ENCODE results near the gene GLIS1. TPM values are rescaled to one million over a fixed set of nuclear protein-coding genes. Genes with fewer than 3 reads are reported as not detected.

GLIS1 gene
- total RNA-seq, 1 donor from 2014 or later, result 2.5 TPM

- DNase-seq (ENCODE audit: low read depth), result no peak
- no peak overlapping the region for H3K4me3 ChIP-seq (ENCODE audit: low read depth, low read length)
- no peak for TF ChIP-seq CTCF (conservative IDR thresholded peaks at IDR 0.05; ENCODE audit: low read depth, low read length)
Observed at GRCh38 chr1:53662169-53662568, 76.8 kb downstream of the GLIS1 start.

GRCh38 chr1:53661496-53661895 is 77.5 kb downstream of the GLIS1 start:
- TF ChIP-seq CTCF (conservative IDR thresholded peaks at IDR 0.05; ENCODE audit: low read depth, low read length), result no peak
- no peak for DNase-seq (ENCODE audit: low read depth)
- no peak overlapping the region for H3K4me3 ChIP-seq (ENCODE audit: low read depth, low read length)

GRCh38 chr1:53660666-53661065 is 78.3 kb downstream of the GLIS1 start:
- DNase-seq (ENCODE audit: low read depth), result no peak
- no peak for TF ChIP-seq CTCF (conservative IDR thresholded peaks at IDR 0.05; ENCODE audit: low read depth, low read length)
- no peak overlapping the region for H3K4me3 ChIP-seq (ENCODE audit: low read depth, low read length)

GRCh38 chr1:53659436-53659835 is 79.5 kb downstream of the GLIS1 start:
- TF ChIP-seq CTCF (conservative IDR thresholded peaks at IDR 0.05; ENCODE audit: low read depth, low read length), result no peak
- H3K4me3 ChIP-seq (ENCODE audit: low read depth, low read length), result no peak overlapping the region
- DNase-seq (ENCODE audit: low read depth), result no peak

GRCh38 chr1:53658489-53659230 is 80.3 kb downstream of the GLIS1 start:
- H3K4me3 ChIP-seq (ENCODE audit: low read depth, low read length), result no peak overlapping the region
- TF ChIP-seq CTCF (conservative IDR thresholded peaks at IDR 0.05; ENCODE audit: low read depth, low read length), result no peak
- no peak for DNase-seq (ENCODE audit: low read depth)

- DNase-seq (ENCODE audit: low read depth), result no peak
- TF ChIP-seq CTCF (conservative IDR thresholded peaks at IDR 0.05; ENCODE audit: low read depth, low read length), result no peak
- H3K4me3 ChIP-seq (ENCODE audit: low read depth, low read length), result no peak overlapping the region
Observed at GRCh38 chr1:53657891-53658396, 81.0 kb downstream of the GLIS1 start.

GRCh38 chr1:53657531-53657805 is 81.5 kb downstream of the GLIS1 start:
- DNase-seq (ENCODE audit: low read depth), result no peak
- no peak for TF ChIP-seq CTCF (conservative IDR thresholded peaks at IDR 0.05; ENCODE audit: low read depth, low read length)
- no peak overlapping the region for H3K4me3 ChIP-seq (ENCODE audit: low read depth, low read length)
